Measurements from ENCODE around the gene TAF5L. TPM values are rescaled to one million over a fixed set of nuclear protein-coding genes. Genes with fewer than 3 reads are reported as not detected.

Gene TAF5L
- polyA plus RNA-seq, 1 donor (not counting 4 experiments of a cell fraction or from before 2014, with no cell fraction given), result 23.7 TPM

- no peak for FAIRE-seq
- no peak for DNase-seq (ENCODE audit: low read depth, low spot score)
- H3K36me3 ChIP-seq (ENCODE audit: control insufficient read depth in 2 of 2, extremely low read depth in 1 of 2, insufficient read depth in 2 of 2, low read length in 2 of 2), result peaks cover 41 to 50% of the 10 kb centered on the region in 2 experiments
- H4K20me1 ChIP-seq (ENCODE audit: control insufficient read depth, extremely low read depth, insufficient read depth, low read length), result no peaks in the 10 kb centered on the region
- TF ChIP-seq EZH2 (IDR thresholded peaks at IDR 0.05; ENCODE audit: low read length) (no peak), CTCF (optimal IDR thresholded peaks at IDR 0.05 in 1 of 3, IDR thresholded peaks at IDR 0.05 in 1 of 3, conservative IDR thresholded peaks at IDR 0.05 in 1 of 3; ENCODE audit: extremely low read depth in 1 of 3, insufficient read depth in 2 of 3, low read length in 3 of 3) (no peak)
- H3K4me2 ChIP-seq (ENCODE audit: control insufficient read depth, extremely low read depth, insufficient read depth, low read depth, low read length), result no peak overlapping the region
- no peaks in the 10 kb centered on the region for H3K79me2 ChIP-seq (ENCODE audit: control insufficient read depth, insufficient read depth, low read length)
- no peak overlapping the region for H3K9ac ChIP-seq (ENCODE audit: control insufficient read depth, extremely low read depth, insufficient read depth, low read length)
- no peaks in the 10 kb centered on the region for H3K9me3 ChIP-seq (ENCODE audit: control insufficient read depth, low read depth, low read length)
- no peaks in the 10 kb centered on the region for H3K27me3 ChIP-seq (ENCODE audit: control insufficient read depth, extremely low read depth, insufficient read depth, low read length)
- dilution Hi-C loops (cut with MboI; ENCODE audit: extremely low pct_ligation_motif_present, low sequenced_read_pairs), result no loop called here
- H3K27ac ChIP-seq (ENCODE audit: control insufficient read depth, insufficient read depth, low read length), result no peak overlapping the region
- H3K9me1 ChIP-seq (ENCODE audit: control insufficient read depth, extremely low read depth, insufficient read depth, low read length), result no peaks in the 10 kb centered on the region
- H3K4me3 ChIP-seq (ENCODE audit: control insufficient read depth in 2 of 3, extremely low read depth in 1 of 3, insufficient read depth in 2 of 3, low read depth in 1 of 3, low read length in 3 of 3), result no peak overlapping the region
- H3K4me1 ChIP-seq (ENCODE audit: control insufficient read depth, extremely low read depth, insufficient read depth, low read length), result no peaks in the 10 kb centered on the region
- no peak overlapping the region for H2AFZ ChIP-seq (ENCODE audit: control insufficient read depth, low read length)
Observed at GRCh38 chr1:229648406-229648805, 22.5 kb upstream of the TAF5L start.

DNA sequence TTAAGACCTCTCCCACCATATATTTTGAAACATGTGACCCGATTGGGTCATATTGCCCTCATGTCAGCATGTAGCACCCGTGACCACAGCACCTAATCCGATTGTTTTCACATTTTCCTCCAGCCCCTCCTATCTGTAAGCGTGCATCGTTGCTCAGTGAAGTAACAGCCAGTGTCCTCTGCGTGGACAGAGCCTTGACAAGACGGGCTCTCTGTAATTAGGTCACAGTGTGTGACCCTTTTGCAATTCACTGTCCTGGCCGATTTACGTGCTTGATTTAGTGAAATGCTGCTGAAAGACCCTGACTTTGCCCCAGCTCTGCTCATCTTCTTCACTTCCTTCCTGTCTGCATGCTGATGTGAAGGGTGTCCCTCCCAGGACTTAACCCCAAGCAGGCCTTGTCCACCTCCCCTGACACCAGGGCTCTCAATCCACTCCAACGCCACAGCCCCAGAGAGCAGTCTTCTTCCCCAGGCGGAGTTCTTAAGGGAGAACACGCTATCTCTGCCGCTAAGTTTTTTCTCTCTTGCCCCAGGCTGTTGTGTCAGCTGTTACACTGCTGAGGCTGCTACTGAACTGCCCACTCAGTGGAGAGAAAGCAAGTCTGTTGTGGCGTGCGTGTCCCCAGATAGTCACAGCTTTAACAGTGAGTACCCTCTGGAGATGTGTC is 19.5 kb upstream of the TAF5L start:
- no peak for TF ChIP-seq EZH2 (IDR thresholded peaks at IDR 0.05; ENCODE audit: low read length)
- no peak for TF ChIP-seq CTCF (optimal IDR thresholded peaks at IDR 0.05 in 1 of 3, IDR thresholded peaks at IDR 0.05 in 1 of 3, conservative IDR thresholded peaks at IDR 0.05 in 1 of 3; ENCODE audit: extremely low read depth in 1 of 3, insufficient read depth in 2 of 3, low read length in 3 of 3)
- H4K20me1 ChIP-seq (ENCODE audit: control insufficient read depth, extremely low read depth, insufficient read depth, low read length), result no peaks in the 10 kb centered on the region
- H3K79me2 ChIP-seq (ENCODE audit: control insufficient read depth, insufficient read depth, low read length), result peaks cover 19% of the 10 kb centered on the region
- H3K4me3 ChIP-seq (ENCODE audit: control insufficient read depth in 2 of 3, extremely low read depth in 1 of 3, insufficient read depth in 2 of 3, low read depth in 1 of 3, low read length in 3 of 3), result no peak overlapping the region
- H3K4me2 ChIP-seq (ENCODE audit: control insufficient read depth, extremely low read depth, insufficient read depth, low read depth, low read length), result no peak overlapping the region
- no peaks in the 10 kb centered on the region for H3K27me3 ChIP-seq (ENCODE audit: control insufficient read depth, extremely low read depth, insufficient read depth, low read length)
- no peak overlapping the region for H3K9ac ChIP-seq (ENCODE audit: control insufficient read depth, extremely low read depth, insufficient read depth, low read length)
- H3K36me3 ChIP-seq (ENCODE audit: control insufficient read depth in 2 of 2, extremely low read depth in 1 of 2, insufficient read depth in 2 of 2, low read length in 2 of 2), result peaks cover 39 to 41% of the 10 kb centered on the region in 2 experiments
- H3K9me1 ChIP-seq (ENCODE audit: control insufficient read depth, extremely low read depth, insufficient read depth, low read length), result no peaks in the 10 kb centered on the region
- dilution Hi-C loops (cut with MboI; ENCODE audit: extremely low pct_ligation_motif_present, low sequenced_read_pairs), result no loop called here
- no peak for DNase-seq (ENCODE audit: low read depth, low spot score)
- no peak overlapping the region for H3K27ac ChIP-seq (ENCODE audit: control insufficient read depth, insufficient read depth, low read length)
- FAIRE-seq, result no peak
- no peaks in the 10 kb centered on the region for H3K9me3 ChIP-seq (ENCODE audit: control insufficient read depth, low read depth, low read length)
- H2AFZ ChIP-seq (ENCODE audit: control insufficient read depth, low read length), result no peak overlapping the region
- no peaks in the 10 kb centered on the region for H3K4me1 ChIP-seq (ENCODE audit: control insufficient read depth, extremely low read depth, insufficient read depth, low read length)

Measured in keratinocyte (primary cell).